ENCODE data around the gene ZIC5. TPM values are rescaled to one million over a fixed set of nuclear protein-coding genes. Genes with fewer than 3 reads are reported as not detected.

ZIC5 gene
- total and polyA plus RNA-seq, 4 donors, result not detected

DNA sequence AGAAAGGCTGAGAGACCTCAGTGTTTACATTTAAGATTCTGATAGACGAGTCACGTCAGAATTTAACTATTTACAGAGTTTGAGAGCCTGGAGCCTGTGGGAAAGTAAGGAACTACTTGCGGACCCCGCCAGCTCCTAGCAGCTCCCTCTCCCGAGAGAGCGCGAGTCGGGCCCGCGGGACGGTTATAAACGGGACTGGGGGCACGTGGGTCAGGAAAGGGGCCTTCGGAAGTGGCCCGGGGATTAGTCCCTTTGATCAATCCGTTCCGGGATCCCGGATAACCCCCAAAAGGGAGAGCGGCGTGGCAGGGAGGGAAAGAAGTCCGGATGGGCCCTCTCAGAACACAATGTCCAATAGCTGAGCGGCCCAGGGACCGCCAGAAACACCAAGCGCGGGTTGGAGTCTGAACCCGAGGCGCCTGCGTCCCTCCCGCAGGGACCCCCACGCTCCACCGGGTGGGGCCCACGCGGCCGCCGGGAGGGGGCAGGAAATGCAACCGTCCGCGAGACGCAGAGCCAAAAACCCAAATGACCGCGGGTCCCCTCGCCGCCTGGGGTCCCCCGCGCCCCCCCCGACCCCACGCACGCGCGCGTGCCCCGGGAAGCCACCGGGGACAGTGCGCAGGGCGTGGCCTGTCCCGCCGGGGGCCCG lies 3.6 kb downstream of the ZIC5 start:
- peaks cover 0 to 40% (median 23%) of the 10 kb centered on the region in 4 donors for H3K27me3 ChIP-seq (ENCODE audit: control insufficient read depth in 4 of 4, insufficient read depth in 4 of 4, low read length in 3 of 4)
- H3K4me1 ChIP-seq (ENCODE audit: control insufficient read depth in 4 of 4, insufficient read depth in 4 of 4, low read length in 3 of 4), result peaks cover 0 to 29% (median 14%) of the 10 kb centered on the region in 4 donors
- no peak overlapping the region for H3K9ac ChIP-seq (ENCODE audit: low read depth in 1 of 2, low read length in 2 of 2)
- no peak for DNase-seq (ENCODE audit: low spot score)
- no peaks in the 10 kb centered on the region for H3K36me3 ChIP-seq (ENCODE audit: control insufficient read depth in 4 of 4, insufficient read depth in 3 of 4, low read depth in 1 of 4, low read length in 3 of 4)
- TF ChIP-seq HNF4G (IDR thresholded peaks at IDR 0.05) (no peak), FOXA1 (IDR thresholded peaks at IDR 0.05) (no peak), RXRA (IDR thresholded peaks at IDR 0.05) (no peak), HNF4A (conservative IDR thresholded peaks at IDR 0.05) (no peak), SP1 (IDR thresholded peaks at IDR 0.05) (no peak), ATF3 (IDR thresholded peaks at IDR 0.05) (no peak), RAD21 (IDR thresholded peaks at IDR 0.05) (no peak), JUND (IDR thresholded peaks at IDR 0.05) (no peak), EGR1 (IDR thresholded peaks at IDR 0.05; ENCODE audit: low read depth in 2 of 2) (no peak), NR2F2 (IDR thresholded peaks at IDR 0.05) (no peak), TAF1 (conservative IDR thresholded peaks at IDR 0.05) (no peak), GABPA (IDR thresholded peaks at IDR 0.05 in 1 of 2, conservative IDR thresholded peaks at IDR 0.05 in 1 of 2) (no peak), YY1 (IDR thresholded peaks at IDR 0.05) (no peak)
- TF ChIP-seq, protein P1, sequence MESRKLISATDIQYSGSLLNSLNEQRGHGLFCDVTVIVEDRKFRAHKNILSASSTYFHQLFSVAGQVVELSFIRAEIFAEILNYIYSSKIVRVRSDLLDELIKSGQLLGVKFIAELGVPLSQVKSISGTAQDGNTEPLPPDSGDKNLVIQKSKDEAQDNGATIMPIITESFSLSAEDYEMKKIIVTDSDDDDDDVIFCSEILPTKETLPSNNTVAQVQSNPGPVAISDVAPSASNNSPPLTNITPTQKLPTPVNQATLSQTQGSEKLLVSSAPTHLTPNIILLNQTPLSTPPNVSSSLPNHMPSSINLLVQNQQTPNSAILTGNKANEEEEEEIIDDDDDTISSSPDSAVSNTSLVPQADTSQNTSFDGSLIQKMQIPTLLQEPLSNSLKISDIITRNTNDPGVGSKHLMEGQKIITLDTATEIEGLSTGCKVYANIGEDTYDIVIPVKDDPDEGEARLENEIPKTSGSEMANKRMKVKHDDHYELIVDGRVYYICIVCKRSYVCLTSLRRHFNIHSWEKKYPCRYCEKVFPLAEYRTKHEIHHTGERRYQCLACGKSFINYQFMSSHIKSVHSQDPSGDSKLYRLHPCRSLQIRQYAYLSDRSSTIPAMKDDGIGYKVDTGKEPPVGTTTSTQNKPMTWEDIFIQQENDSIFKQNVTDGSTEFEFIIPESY (IDR thresholded peaks at IDR 0.05), result no peak
- TF ChIP-seq, protein P2, sequence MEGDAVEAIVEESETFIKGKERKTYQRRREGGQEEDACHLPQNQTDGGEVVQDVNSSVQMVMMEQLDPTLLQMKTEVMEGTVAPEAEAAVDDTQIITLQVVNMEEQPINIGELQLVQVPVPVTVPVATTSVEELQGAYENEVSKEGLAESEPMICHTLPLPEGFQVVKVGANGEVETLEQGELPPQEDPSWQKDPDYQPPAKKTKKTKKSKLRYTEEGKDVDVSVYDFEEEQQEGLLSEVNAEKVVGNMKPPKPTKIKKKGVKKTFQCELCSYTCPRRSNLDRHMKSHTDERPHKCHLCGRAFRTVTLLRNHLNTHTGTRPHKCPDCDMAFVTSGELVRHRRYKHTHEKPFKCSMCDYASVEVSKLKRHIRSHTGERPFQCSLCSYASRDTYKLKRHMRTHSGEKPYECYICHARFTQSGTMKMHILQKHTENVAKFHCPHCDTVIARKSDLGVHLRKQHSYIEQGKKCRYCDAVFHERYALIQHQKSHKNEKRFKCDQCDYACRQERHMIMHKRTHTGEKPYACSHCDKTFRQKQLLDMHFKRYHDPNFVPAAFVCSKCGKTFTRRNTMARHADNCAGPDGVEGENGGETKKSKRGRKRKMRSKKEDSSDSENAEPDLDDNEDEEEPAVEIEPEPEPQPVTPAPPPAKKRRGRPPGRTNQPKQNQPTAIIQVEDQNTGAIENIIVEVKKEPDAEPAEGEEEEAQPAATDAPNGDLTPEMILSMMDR (IDR thresholded peaks at IDR 0.05; ENCODE audit: low read depth, low read length, missing input control), result no peak
- H3K4me3 ChIP-seq (ENCODE audit: low read depth in 1 of 3, low read length in 3 of 3), result peak overlapping the region in 1 of 3 donors; percentile 41
- WGBS, result 14% methylated on average over 58 of the region's 58 CpGs
- no peak overlapping the region for H3K27ac ChIP-seq (ENCODE audit: low read depth in 1 of 2, low read length in 2 of 2)
- H3K9me3 ChIP-seq (ENCODE audit: control insufficient read depth in 4 of 4, low read length in 3 of 4), result peaks cover 0 to 13% (median 0%) of the 10 kb centered on the region in 4 donors

DNA sequence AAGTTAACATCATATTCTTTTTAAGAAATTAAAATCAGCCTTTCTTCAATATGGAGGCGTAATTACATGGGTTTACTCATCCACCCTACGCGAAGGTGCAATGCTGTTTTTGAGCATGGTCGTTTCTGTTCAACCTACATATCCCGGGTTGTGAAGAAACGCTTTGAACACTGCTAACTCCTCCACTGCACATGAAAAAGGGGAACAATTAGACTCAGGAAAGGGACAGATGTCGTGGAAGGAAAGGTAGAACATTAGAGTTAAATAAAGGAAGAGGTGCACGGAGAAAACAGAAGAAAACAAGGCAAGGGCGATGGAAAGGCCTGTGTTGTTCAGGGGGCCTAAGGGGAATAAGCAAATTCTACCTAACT lies 4.1 kb downstream of the ZIC5 start:
- peaks cover 0 to 11% (median 0%) of the 10 kb centered on the region in 4 donors for H3K9me3 ChIP-seq (ENCODE audit: control insufficient read depth in 4 of 4, low read length in 3 of 4)
- 77% methylated on average over 9 of the region's 9 CpGs for WGBS
- H3K4me3 ChIP-seq (ENCODE audit: low read depth in 1 of 3, low read length in 3 of 3), result no peak overlapping the region
- no peak overlapping the region for H3K9ac ChIP-seq (ENCODE audit: low read depth in 1 of 2, low read length in 2 of 2)
- H3K36me3 ChIP-seq (ENCODE audit: control insufficient read depth in 4 of 4, insufficient read depth in 3 of 4, low read depth in 1 of 4, low read length in 3 of 4), result no peaks in the 10 kb centered on the region
- H3K27me3 ChIP-seq (ENCODE audit: control insufficient read depth in 4 of 4, insufficient read depth in 4 of 4, low read length in 3 of 4), result peaks cover 0 to 43% (median 24%) of the 10 kb centered on the region in 4 donors
- H3K27ac ChIP-seq (ENCODE audit: low read depth in 1 of 2, low read length in 2 of 2), result no peak overlapping the region
- H3K4me1 ChIP-seq (ENCODE audit: control insufficient read depth in 4 of 4, insufficient read depth in 4 of 4, low read length in 3 of 4), result peaks cover 0 to 29% (median 14%) of the 10 kb centered on the region in 4 donors
- no peak for DNase-seq (ENCODE audit: low spot score)
- TF ChIP-seq HNF4A (conservative IDR thresholded peaks at IDR 0.05) (no peak), EGR1 (IDR thresholded peaks at IDR 0.05; ENCODE audit: low read depth in 2 of 2) (no peak), RAD21 (IDR thresholded peaks at IDR 0.05) (no peak), YY1 (IDR thresholded peaks at IDR 0.05) (no peak), JUND (IDR thresholded peaks at IDR 0.05) (no peak), RXRA (IDR thresholded peaks at IDR 0.05) (no peak), SP1 (IDR thresholded peaks at IDR 0.05) (no peak), TAF1 (conservative IDR thresholded peaks at IDR 0.05) (no peak), NR2F2 (IDR thresholded peaks at IDR 0.05) (no peak), ATF3 (IDR thresholded peaks at IDR 0.05) (no peak), GABPA (IDR thresholded peaks at IDR 0.05 in 1 of 2, conservative IDR thresholded peaks at IDR 0.05 in 1 of 2) (no peak), HNF4G (IDR thresholded peaks at IDR 0.05) (no peak), FOXA2 (IDR thresholded peaks at IDR 0.05) (no peak)
- TF ChIP-seq, protein P3, sequence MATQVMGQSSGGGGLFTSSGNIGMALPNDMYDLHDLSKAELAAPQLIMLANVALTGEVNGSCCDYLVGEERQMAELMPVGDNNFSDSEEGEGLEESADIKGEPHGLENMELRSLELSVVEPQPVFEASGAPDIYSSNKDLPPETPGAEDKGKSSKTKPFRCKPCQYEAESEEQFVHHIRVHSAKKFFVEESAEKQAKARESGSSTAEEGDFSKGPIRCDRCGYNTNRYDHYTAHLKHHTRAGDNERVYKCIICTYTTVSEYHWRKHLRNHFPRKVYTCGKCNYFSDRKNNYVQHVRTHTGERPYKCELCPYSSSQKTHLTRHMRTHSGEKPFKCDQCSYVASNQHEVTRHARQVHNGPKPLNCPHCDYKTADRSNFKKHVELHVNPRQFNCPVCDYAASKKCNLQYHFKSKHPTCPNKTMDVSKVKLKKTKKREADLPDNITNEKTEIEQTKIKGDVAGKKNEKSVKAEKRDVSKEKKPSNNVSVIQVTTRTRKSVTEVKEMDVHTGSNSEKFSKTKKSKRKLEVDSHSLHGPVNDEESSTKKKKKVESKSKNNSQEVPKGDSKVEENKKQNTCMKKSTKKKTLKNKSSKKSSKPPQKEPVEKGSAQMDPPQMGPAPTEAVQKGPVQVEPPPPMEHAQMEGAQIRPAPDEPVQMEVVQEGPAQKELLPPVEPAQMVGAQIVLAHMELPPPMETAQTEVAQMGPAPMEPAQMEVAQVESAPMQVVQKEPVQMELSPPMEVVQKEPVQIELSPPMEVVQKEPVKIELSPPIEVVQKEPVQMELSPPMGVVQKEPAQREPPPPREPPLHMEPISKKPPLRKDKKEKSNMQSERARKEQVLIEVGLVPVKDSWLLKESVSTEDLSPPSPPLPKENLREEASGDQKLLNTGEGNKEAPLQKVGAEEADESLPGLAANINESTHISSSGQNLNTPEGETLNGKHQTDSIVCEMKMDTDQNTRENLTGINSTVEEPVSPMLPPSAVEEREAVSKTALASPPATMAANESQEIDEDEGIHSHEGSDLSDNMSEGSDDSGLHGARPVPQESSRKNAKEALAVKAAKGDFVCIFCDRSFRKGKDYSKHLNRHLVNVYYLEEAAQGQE (IDR thresholded peaks at IDR 0.05), result no peak
- TF ChIP-seq, protein P1 (IDR thresholded peaks at IDR 0.05), result no peak
- TF ChIP-seq, protein P4, sequence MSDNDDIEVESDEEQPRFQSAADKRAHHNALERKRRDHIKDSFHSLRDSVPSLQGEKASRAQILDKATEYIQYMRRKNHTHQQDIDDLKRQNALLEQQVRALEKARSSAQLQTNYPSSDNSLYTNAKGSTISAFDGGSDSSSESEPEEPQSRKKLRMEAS (IDR thresholded peaks at IDR 0.05), result no peak

Data from liver (tissue), 9 donors.